Glutamatergic neuron (in vitro differentiated cells): ENCODE results near the gene PML. TPM values are rescaled to one million over a fixed set of nuclear protein-coding genes. Genes with fewer than 3 reads are reported as not detected.

Experiments used
- DNase-seq: peaks from one replicate; pipeline ENCODE4 v3.0.0; 2022
- H3K27ac Mint-ChIP-seq: one replicate; pipeline ENCODE4 v1.8.0; 2020; ENCODE audit warnings: mild to moderate bottlenecking, mixed read lengths, inconsistent platforms; ENCODE audit not compliant: unreplicated experiment
- H3K27me3 Mint-ChIP-seq: one replicate; pipeline ENCODE4 v1.8.0; 2020; ENCODE audit warnings: mild to moderate bottlenecking, moderate library complexity, mixed read lengths, inconsistent platforms; ENCODE audit not compliant: unreplicated experiment
- H3K36me3 Mint-ChIP-seq: one replicate; pipeline ENCODE4 v1.8.0; 2020; ENCODE audit warnings: mild to moderate bottlenecking, mixed read lengths, inconsistent platforms; ENCODE audit not compliant: unreplicated experiment
- H3K4me1 Mint-ChIP-seq: one replicate; pipeline ENCODE4 v1.8.0; 2020; ENCODE audit warnings: mild to moderate bottlenecking, low read depth, mixed read lengths, inconsistent platforms; ENCODE audit not compliant: unreplicated experiment
- H3K4me3 Mint-ChIP-seq: one replicate; pipeline ENCODE4 v1.8.0; 2020; ENCODE audit warnings: mild to moderate bottlenecking, mixed read lengths, inconsistent platforms; ENCODE audit not compliant: unreplicated experiment
- H3K9me3 Mint-ChIP-seq: one replicate; pipeline ENCODE4 v1.8.0; 2020; ENCODE audit warnings: mild to moderate bottlenecking, moderate library complexity, mixed read lengths, inconsistent platforms; ENCODE audit not compliant: unreplicated experiment
- total RNA-seq: library from RNA; stranded (reverse); fragmentation: NEBNext Ultra II Directional; extraction: Animal tissue kit (Norgen Biotek cat#: 25700); gene quantifications from one replicate; pipeline ENCODE4 v1.2.1, GENCODE V29; 2021; ENCODE audit not compliant: unreplicated experiment
- TF ChIP-seq, protein P1 (sequence below): fragments of 200-600 bp; sonication (generic); IDR thresholded peaks from one replicate; pipeline ENCODE4 v1.5.0; 2021; ENCODE audit not compliant: partially characterized antibody, unreplicated experiment

The PML gene
- total RNA-seq, 1 donor from 2014 or later = 27.6 TPM

DNA sequence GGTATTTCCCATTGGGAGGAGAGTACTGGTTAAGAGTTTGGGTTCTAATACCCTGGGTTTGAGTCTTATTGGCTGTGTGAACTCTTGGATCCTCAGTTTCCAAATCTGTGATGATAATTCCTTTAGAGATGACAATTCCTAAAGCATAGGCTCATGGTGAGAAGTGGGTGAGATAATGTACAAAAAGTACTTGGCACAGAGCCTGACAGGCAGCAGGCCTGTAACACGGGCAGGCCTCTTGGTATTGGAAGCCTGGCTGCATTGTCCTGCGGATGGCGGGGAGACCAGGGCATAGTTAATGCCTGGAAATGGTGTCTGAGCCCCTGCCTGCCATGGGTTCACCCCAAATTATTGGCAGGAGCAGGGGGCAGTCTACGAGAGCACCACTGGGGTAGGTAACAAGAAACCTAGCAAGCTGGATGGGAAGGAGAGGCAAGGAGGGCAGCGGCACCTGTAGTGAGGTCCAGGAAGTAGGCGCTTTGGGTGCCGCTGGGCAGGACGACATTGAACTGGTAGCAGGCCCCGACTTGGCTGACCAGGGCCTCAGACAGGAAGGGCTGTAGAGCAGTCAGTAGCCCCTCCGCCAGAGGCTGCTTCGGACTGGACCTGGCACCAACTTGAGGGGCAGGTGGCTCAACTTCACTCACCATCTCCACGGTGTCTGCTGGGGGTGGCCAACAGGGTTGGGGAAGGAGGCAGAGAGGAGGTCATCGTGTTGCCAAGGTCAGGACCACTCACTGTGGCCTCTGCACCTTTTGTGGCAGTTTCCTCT lies 10.1 kb upstream of the PML start:
- no peaks in the 10 kb centered on the region for H3K4me1 Mint-ChIP-seq
- peaks cover 2% of the 10 kb centered on the region for H3K27me3 Mint-ChIP-seq
- TF ChIP-seq, protein P1, sequence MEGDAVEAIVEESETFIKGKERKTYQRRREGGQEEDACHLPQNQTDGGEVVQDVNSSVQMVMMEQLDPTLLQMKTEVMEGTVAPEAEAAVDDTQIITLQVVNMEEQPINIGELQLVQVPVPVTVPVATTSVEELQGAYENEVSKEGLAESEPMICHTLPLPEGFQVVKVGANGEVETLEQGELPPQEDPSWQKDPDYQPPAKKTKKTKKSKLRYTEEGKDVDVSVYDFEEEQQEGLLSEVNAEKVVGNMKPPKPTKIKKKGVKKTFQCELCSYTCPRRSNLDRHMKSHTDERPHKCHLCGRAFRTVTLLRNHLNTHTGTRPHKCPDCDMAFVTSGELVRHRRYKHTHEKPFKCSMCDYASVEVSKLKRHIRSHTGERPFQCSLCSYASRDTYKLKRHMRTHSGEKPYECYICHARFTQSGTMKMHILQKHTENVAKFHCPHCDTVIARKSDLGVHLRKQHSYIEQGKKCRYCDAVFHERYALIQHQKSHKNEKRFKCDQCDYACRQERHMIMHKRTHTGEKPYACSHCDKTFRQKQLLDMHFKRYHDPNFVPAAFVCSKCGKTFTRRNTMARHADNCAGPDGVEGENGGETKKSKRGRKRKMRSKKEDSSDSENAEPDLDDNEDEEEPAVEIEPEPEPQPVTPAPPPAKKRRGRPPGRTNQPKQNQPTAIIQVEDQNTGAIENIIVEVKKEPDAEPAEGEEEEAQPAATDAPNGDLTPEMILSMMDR = no peak
- H3K27ac Mint-ChIP-seq = no peak overlapping the region
- peaks cover 5% of the 10 kb centered on the region for H3K36me3 Mint-ChIP-seq
- no peak for DNase-seq
- H3K4me3 Mint-ChIP-seq = no peak overlapping the region
- H3K9me3 Mint-ChIP-seq = no peaks in the 10 kb centered on the region

DNA sequence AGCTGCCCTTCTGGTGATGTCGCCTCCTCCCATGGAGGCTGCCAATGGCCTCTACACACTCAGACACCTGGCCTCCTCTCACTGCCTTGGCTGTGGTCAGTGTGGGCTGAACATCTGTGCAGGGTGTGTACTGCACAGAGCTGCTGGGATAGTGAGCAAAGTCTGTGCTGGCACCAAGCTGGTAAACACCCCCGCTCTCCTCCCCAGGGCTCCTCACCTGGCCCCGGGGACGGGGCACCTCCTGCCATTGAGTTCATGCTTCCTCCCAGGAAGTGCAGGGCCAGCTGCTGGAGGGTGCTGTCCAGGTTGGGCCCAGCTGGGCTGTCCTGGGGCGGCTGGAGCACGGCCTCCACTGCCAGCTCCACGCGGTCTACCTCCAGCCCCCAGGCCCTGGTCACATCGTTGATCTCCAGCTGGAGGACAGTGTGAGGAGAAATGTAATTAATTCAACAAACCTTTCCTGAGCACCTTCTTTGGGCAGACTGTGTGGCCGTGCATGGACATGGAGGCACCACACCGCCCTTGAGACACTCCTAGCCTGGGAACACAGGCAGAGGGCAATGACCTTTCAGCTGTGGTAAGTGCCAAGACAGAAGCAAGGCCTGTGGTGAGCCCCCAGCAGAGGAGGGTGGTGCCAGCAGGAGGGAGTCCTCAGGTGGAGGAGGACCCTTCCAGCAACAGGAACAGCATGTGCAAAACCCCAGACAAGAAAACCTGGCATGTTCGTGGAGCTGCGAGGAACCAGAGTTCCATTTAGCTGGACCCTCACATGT lies 9.2 kb upstream of the PML start:
- Mint-ChIP-seq H3K36me3 (peaks cover 5% of the 10 kb centered on the region), H3K4me3 (no peak overlapping the region), H3K4me1 (no peaks in the 10 kb centered on the region), H3K27me3 (peaks cover 2% of the 10 kb centered on the region), H3K9me3 (no peaks in the 10 kb centered on the region), H3K27ac (no peak overlapping the region)
- no peak for DNase-seq
- TF ChIP-seq, protein P1 = no peak

DNA sequence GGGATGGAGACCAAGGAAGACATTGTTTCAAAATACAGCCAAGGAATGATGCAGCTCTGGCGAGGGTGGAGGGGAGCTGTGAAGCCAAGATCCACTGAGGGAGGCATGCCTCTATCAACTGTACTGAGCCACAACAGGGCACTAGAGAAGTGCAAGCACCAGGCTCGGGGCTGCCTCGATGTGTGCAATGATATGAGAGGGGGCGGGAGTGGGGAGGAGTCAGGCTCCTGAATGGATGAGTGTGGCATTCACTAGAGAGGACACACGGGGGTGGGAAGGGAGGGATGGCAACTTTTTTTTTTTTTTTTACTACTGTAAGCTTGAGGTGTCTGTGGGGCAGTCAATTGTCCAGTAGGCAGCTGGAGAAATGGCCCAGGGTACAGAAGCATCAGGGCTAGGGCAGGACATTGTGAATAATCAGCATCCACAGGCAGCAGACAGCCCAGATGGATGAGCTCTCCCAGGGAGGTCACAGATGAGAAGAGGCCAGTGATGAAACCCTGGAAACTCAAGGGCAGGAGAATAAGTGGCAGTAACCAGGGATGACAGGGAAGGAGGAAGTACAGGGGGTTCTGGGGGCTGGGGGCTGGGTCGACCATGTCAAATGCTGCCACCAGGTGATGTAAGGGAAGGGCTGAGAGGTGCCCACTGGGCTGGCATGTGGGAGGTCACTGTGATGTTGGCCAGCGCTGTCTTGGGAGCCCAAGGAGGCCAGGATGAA lies 8.3 kb upstream of the PML start:
- Mint-ChIP-seq H3K4me1 (no peaks in the 10 kb centered on the region), H3K27ac (no peak overlapping the region), H3K9me3 (no peaks in the 10 kb centered on the region), H3K4me3 (no peak overlapping the region), H3K27me3 (peaks cover 5% of the 10 kb centered on the region), H3K36me3 (peaks cover 5% of the 10 kb centered on the region)
- DNase-seq = no peak
- TF ChIP-seq, protein P1 = no peak

DNA sequence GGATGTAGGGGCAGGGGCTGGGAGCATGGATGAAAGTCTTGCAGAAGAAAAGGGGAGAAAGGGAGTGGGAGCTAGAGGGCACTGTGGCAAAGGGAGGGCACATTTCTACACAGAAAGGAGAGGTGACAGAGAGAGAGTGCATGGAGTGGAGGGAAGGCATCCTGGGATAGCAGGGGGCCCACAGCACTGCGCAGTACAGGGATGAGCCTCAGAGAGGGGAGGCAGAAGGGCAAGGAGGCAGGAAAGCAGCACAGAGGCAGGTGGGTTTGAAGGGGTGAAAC lies 7.8 kb upstream of the PML start:
- Mint-ChIP-seq H3K4me1 (no peaks in the 10 kb centered on the region), H3K4me3 (no peak overlapping the region)
- TF ChIP-seq, protein P1 = no peak

DNA sequence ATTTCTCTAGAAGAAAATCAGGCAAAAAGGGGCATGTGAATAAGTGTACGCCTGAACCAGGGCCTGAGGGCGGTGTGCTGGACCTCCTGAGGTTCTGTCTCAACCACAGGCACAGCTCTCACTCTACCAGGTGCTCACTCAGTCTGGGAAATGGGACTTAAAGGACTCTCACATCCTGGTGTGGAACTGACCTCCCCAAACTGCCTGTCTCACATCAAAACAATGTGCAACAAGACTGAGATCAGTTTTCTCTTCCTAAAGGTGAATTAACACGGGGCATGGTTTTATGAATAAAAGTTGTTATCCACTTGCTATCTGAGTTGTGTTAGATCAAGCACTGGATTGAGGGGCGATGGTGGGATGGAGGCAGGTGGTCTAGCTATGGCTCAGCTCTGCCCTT lies 7.3 kb upstream of the PML start:
- TF ChIP-seq, protein P1 = no peak
- peaks cover 5% of the 10 kb centered on the region for H3K27me3 Mint-ChIP-seq
- no peak for DNase-seq
- H3K36me3 Mint-ChIP-seq = peaks cover 5% of the 10 kb centered on the region
- H3K4me3 Mint-ChIP-seq = no peak overlapping the region
- no peaks in the 10 kb centered on the region for H3K9me3 Mint-ChIP-seq
- no peak overlapping the region for H3K27ac Mint-ChIP-seq
- H3K4me1 Mint-ChIP-seq = no peaks in the 10 kb centered on the region

More for the DNA sequence above, 7.8 kb upstream of the PML start:
- Mint-ChIP-seq H3K27ac (no peak overlapping the region), H3K27me3 (peaks cover 5% of the 10 kb centered on the region), H3K36me3 (peaks cover 5% of the 10 kb centered on the region), H3K9me3 (no peaks in the 10 kb centered on the region)
- no peak for DNase-seq
